GM12864 (cell line): ENCODE measurements around the gene PAK1.

Experiments used
- DNase-seq: peaks from one replicate; pipeline ENCODE4 v3.0.0-alpha.2; 2011; ENCODE audit warnings: low read depth
- H3K4me3 ChIP-seq: 2 replicates; pipeline ENCODE4 v1.5.1; 2011; ENCODE audit warnings: mild to moderate bottlenecking, low read depth, low read length, control low read depth
- TF ChIP-seq, protein P1 (sequence below): IDR thresholded peaks from 2 replicates; pipeline ENCODE4 v1.5.1; 2011; ENCODE audit warnings: low read depth, mild to moderate bottlenecking, moderate library complexity, low read length, control low read depth, inconsistent platforms; ENCODE audit errors: missing control alignments

PAK1 gene

DNA sequence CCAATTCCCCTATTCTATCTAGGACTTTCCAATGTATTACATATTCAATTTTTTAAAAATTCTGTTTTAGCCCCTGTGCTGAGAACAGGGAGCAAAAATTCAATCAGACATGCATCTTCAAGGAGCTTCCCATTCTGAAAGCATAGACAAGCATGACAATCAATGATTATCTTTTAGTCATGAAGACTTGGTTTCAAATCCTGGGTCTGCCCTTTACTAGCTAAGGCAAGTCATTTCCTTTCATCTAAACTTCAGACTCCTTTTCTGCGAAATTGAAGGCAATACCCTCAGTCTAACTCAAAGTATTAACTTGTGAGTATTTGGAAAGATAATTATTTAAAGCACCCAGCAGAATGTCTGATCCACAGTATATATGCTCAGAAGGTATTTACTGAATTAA is 24.1 kb downstream of the PAK1 start:
- TF ChIP-seq, protein P1, sequence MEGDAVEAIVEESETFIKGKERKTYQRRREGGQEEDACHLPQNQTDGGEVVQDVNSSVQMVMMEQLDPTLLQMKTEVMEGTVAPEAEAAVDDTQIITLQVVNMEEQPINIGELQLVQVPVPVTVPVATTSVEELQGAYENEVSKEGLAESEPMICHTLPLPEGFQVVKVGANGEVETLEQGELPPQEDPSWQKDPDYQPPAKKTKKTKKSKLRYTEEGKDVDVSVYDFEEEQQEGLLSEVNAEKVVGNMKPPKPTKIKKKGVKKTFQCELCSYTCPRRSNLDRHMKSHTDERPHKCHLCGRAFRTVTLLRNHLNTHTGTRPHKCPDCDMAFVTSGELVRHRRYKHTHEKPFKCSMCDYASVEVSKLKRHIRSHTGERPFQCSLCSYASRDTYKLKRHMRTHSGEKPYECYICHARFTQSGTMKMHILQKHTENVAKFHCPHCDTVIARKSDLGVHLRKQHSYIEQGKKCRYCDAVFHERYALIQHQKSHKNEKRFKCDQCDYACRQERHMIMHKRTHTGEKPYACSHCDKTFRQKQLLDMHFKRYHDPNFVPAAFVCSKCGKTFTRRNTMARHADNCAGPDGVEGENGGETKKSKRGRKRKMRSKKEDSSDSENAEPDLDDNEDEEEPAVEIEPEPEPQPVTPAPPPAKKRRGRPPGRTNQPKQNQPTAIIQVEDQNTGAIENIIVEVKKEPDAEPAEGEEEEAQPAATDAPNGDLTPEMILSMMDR = no peak
- no peak for DNase-seq
- H3K4me3 ChIP-seq = no peak overlapping the region; the same call in 1 of the 2 replicates

DNA sequence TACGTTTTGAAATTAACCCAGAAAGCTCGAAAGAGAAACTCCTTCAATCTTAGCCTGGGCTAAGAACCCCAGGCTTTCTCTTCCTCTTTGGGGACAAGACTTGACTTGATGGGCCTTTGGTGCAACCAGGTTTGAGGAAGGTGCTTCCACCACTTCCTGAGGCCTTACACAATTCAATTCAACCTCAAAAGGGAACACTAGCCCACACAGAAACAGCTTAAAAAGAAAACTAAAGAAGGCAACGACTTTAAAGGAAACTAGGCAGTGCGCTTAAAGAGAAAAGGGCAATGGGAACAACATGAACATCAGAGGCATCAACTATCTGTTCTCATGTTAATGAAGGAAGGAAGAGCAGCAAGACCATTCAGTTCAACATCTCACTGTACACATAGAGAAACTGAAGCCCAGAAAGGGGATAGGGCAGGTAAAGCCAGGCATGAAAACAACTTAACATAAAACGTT is 24.8 kb downstream of the PAK1 start:
- TF ChIP-seq, protein P1 = no peak
- DNase-seq = peak; percentile 81
- peak overlapping the region; percentile 5; the same call in 1 of the 2 replicates for H3K4me3 ChIP-seq

DNA sequence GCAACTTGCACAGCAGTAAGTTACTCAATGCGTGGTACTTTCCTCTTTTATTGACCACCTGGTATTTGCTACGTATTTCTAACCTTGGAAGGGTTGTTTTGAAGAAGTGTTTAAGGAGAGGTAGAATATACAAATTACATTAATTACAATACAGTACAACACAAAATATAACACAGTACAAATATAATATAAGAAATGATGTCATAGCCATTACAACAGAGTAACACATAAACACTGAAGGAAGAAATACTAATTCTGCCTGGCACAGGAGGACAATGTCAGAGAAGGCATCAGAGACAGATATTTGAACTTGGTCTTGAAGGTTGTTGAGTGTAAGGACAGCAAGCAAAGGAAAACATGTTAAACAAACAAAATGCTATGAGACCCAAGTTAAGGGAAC is 25.6 kb downstream of the PAK1 start:
- no peak for DNase-seq
- no peak overlapping the region for H3K4me3 ChIP-seq
- TF ChIP-seq, protein P1 = no peak

GRCh38 chr11:77446911-77447629 is 26.8 kb downstream of the PAK1 start:
- no peak for DNase-seq
- TF ChIP-seq, protein P1 = no peak
- H3K4me3 ChIP-seq = no peak overlapping the region

GRCh38 chr11:77444261-77444660 is 29.6 kb downstream of the PAK1 start:
- DNase-seq = no peak
- TF ChIP-seq, protein P1 = no peak
- no peak overlapping the region for H3K4me3 ChIP-seq

DNA sequence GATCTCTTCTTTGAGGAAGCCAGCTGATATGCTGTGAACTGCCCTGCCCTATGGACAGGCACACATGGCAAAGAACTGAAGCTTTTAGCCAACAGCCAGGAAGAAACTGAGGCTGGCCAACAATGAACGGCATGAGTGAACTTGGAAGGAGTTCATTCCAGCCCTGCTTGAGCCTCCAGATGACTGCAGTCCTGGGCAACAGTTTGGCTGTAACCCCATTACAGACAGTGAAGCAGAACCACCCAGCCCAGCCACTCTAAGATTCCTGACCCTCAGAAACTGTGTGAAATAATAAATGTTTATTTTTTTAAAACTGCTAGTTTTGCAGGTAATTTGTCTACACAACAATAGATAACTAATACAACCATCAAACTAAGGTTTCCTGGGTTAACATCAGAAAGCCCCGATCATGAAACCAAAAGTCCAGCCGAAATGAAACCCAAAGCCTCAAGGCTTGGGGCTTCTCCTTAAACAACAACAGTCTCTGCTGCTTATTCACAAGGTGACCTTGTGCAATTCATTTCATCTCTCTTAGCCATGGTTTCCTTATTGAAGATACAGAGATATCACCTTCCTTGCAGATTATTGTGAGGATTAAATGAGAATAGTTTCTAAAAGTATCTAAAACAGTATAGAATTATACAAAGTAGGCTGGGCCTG is 31.4 kb downstream of the PAK1 start:
- H3K4me3 ChIP-seq = peak overlapping the region; percentile 37
- TF ChIP-seq, protein P1 = no peak
- peak; percentile 50 for DNase-seq
